ENCODE data around the gene MYBPH. TPM values are rescaled to one million over a fixed set of nuclear protein-coding genes. Genes with fewer than 3 reads are reported as not detected.

MYBPH gene
- total and polyA plus RNA-seq, 2 of the 13 experiments (the other 11 are each of a cell fraction or from before 2014, with no cell fraction given) = not detected

DNA sequence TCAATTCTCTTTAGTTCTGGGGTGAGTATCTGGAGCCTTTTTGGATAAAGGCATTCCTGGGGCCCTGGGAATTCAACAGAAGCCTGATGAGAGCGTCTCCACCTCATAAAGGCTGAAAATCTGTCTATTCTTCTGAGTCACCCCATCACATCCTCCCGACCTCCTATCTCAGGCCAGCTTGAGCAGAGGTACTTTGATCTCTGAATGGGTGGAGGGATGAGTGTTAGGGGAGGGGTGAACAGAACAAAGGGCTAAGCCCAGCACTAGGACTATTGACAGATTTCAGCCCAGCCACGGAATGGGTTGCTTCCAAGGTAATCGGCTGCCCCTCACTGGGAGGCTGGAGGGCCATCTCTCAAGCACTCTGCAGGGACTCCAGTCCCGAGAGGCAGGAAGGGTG is 2.5 kb upstream of the MYBPH start (continued):
- no peak; the same call in 1 of the 2 replicates for TF ChIP-seq RXRA (CRISPR knock-in tag; IDR thresholded peaks at IDR 0.05)

GRCh38 chr1:203177470-203178039 is 1.9 kb upstream of the MYBPH start:
- in situ Hi-C loops (cut with HindIII; ENCODE audit: extremely low pct_ligation_motif_present, low pct_unique_long_range_greater_than_20kb) = no loop called here
- ChIA-PET POLR2A (no interaction called here), CTCF (ENCODE audit: low intra/inter-chr PET ratio, low total read pairs) (no interaction called here)
- TF ChIP-seq ZNF670 (CRISPR knock-in tag; IDR thresholded peaks at IDR 0.05; ENCODE audit: borderline replicate concordance) (no peak), ZNF276 (CRISPR knock-in tag; IDR thresholded peaks at IDR 0.05; ENCODE audit: low read depth) (no peak), FOSL2 (CRISPR knock-in tag; IDR thresholded peaks at IDR 0.05) (peak; percentile 34; the same call in 1 of the 2 replicates), ZIK1 (CRISPR knock-in tag; IDR thresholded peaks at IDR 0.05; ENCODE audit: borderline replicate concordance, low read depth) (no peak)
- Histone ChIP-seq H3K9me3 (ENCODE audit: low read length) (no peaks in the 10 kb centered on the region), H3K36me3 (replicated peaks in 1 of 2; ENCODE audit: control insufficient read depth in 1 of 2, insufficient read depth in 2 of 2, low read length in 2 of 2) (no peaks in the 10 kb centered on the region), H3K27ac (ENCODE audit: extremely low read length, insufficient read depth, low read length) (no peak overlapping the region), H4K20me1 (ENCODE audit: insufficient read depth, low read length) (no peaks in the 10 kb centered on the region), H3K9ac (ENCODE audit: insufficient read depth, low read depth, low read length) (no peak overlapping the region), H3K79me2 (ENCODE audit: insufficient read depth, low read length) (no peaks in the 10 kb centered on the region), H2AFZ (ENCODE audit: low read length) (no peak overlapping the region), H3K4me3 (replicated peaks in 1 of 3; ENCODE audit: insufficient read depth in 1 of 3, low read depth in 2 of 3, low read length in 3 of 3) (no peak overlapping the region), H3K27me3 (ENCODE audit: control insufficient read depth in 1 of 2, insufficient read depth in 2 of 2, low read length in 2 of 2) (peaks cover 0 to 6% of the 10 kb centered on the region in 2 experiments; a peak in 2 of 5 replicates), H3K4me2 (ENCODE audit: low read depth, low read length) (no peak overlapping the region), H3K4me1 (ENCODE audit: insufficient read depth, low read length) (peaks cover 20% of the 10 kb centered on the region)
- ATAC-seq = no peak
- intact Hi-C loops (cut with micrococcal nuclease; ENCODE audit: unreplicated experiment) = no loop called here
- no peak for DNase-seq (ENCODE audit: low spot score)
- no TSS peak for BruUV-seq (replicated peaks)
- 2% methylated on average over 5 of the region's 9 CpGs for WGBS (ENCODE audit: low lambda C conversion rate)
- FAIRE-seq = no peak

Measured in HepG2 (cell line).